Thyroid gland (tissue), 4 donors: Measurements from ENCODE around the gene SCG3.

Source experiments
- POLR2A ChIP-seq, 2 donors: fragments of 450-650 bp; IDR thresholded peaks; one replicate each; pipeline ENCODE4 v1.6.1; 2017; ENCODE audit warnings: antibody characterized with exemption in 2 of 2, mild to moderate bottlenecking in 2 of 2, moderate library complexity in 1 of 2
- TF ChIP-seq, protein P1 (sequence below), 6 experiments: fragments of 200-600 bp in 3 of 6; fragments of 450-650 bp in 3 of 6; sonication (generic) in 3 of 6; IDR thresholded peaks; one replicate each; pipeline ENCODE4 v1.5.1; 2016 to 2019; ENCODE audit warnings: antibody characterized with exemption in 6 of 6, mild to moderate bottlenecking in 2 of 6, inconsistent platforms in 1 of 6, moderate library complexity in 1 of 6

DNA sequence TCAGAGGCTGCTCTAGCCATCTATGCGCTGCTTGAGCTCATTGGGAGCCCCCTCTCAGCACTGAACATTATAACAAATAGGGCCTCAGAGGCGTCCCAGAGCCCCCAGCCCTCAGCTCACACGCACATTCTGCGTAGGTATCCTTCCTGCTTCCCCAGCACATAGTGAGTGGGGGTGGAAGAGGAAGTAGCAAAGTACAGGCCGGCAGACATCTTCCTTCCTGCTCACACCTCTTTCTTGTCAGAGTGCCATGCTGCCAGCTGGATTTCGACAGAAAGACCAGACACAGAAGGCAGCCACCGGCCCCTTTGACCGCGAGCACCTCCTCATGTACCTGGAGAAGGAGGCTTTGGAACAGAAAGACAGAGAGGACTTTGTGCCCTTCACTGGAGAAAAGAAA lies 86.7 kb downstream of the SCG3 start:
- TF ChIP-seq, protein P1, sequence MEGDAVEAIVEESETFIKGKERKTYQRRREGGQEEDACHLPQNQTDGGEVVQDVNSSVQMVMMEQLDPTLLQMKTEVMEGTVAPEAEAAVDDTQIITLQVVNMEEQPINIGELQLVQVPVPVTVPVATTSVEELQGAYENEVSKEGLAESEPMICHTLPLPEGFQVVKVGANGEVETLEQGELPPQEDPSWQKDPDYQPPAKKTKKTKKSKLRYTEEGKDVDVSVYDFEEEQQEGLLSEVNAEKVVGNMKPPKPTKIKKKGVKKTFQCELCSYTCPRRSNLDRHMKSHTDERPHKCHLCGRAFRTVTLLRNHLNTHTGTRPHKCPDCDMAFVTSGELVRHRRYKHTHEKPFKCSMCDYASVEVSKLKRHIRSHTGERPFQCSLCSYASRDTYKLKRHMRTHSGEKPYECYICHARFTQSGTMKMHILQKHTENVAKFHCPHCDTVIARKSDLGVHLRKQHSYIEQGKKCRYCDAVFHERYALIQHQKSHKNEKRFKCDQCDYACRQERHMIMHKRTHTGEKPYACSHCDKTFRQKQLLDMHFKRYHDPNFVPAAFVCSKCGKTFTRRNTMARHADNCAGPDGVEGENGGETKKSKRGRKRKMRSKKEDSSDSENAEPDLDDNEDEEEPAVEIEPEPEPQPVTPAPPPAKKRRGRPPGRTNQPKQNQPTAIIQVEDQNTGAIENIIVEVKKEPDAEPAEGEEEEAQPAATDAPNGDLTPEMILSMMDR (IDR thresholded peaks at IDR 0.05), result no peak
- TF ChIP-seq POLR2A (IDR thresholded peaks at IDR 0.05), result no peak
